ENCODE results near the gene KDR.

The KDR gene

GRCh38 chr4:55079451-55080173, 45.8 kb downstream of the KDR start:
- no peak for DNase-seq (ENCODE audit: low spot score)

GRCh38 chr4:55078987-55079386, 46.4 kb downstream of the KDR start:
- no peak for DNase-seq (ENCODE audit: low spot score)

- DNase-seq (ENCODE audit: low spot score) = no peak
These were observed 47.8 kb downstream of the KDR start for GRCh38 chr4:55077577-55077976.

GRCh38 chr4:55075823-55076716, 49.3 kb downstream of the KDR start:
- DNase-seq (ENCODE audit: low spot score) = no peak

- DNase-seq (ENCODE audit: low spot score) = no peak
These were observed 50.0 kb downstream of the KDR start for GRCh38 chr4:55075376-55075775.

GRCh38 chr4:55074386-55074785, 51.0 kb downstream of the KDR start:
- no peak for DNase-seq (ENCODE audit: low spot score)

- no peak for DNase-seq (ENCODE audit: low spot score)
These were observed 53.4 kb downstream of the KDR start for GRCh38 chr4:55071951-55072350.

- DNase-seq (ENCODE audit: low spot score) = no peak
These were observed 56.1 kb downstream of the KDR start for GRCh38 chr4:55069248-55069647.

GRCh38 chr4:55068522-55068921, 56.9 kb downstream of the KDR start:
- DNase-seq (ENCODE audit: low spot score) = no peak

- DNase-seq (ENCODE audit: low spot score) = no peak
These were observed 59.4 kb downstream of the KDR start for GRCh38 chr4:55066018-55066417.

- DNase-seq (ENCODE audit: low spot score) = no peak
These were observed 69.9 kb downstream of the KDR start for GRCh38 chr4:55055529-55055928.

GRCh38 chr4:55051532-55051931, 73.9 kb downstream of the KDR start:
- DNase-seq (ENCODE audit: low spot score) = no peak

- DNase-seq (ENCODE audit: low spot score) = no peak
These were observed 74.9 kb downstream of the KDR start for GRCh38 chr4:55050418-55050950.

- DNase-seq (ENCODE audit: low spot score) = no peak
These were observed 87.1 kb downstream of the KDR start for GRCh38 chr4:55038176-55038890.

- DNase-seq (ENCODE audit: low spot score) = no peak
These were observed 87.7 kb downstream of the KDR start for GRCh38 chr4:55037728-55038127.

- no peak for DNase-seq (ENCODE audit: low spot score)
These were observed 89.0 kb downstream of the KDR start for GRCh38 chr4:55036405-55036804.

GRCh38 chr4:55035892-55036291, 89.5 kb downstream of the KDR start:
- no peak for DNase-seq (ENCODE audit: low spot score)

- no peak for DNase-seq (ENCODE audit: low spot score)
These were observed 92.1 kb downstream of the KDR start for GRCh38 chr4:55033296-55033695.

GRCh38 chr4:55032788-55033187, 92.6 kb downstream of the KDR start:
- no peak for DNase-seq (ENCODE audit: low spot score)

- DNase-seq (ENCODE audit: low spot score) = no peak
These were observed 93.2 kb downstream of the KDR start for GRCh38 chr4:55032179-55032578.

- DNase-seq (ENCODE audit: low spot score) = no peak
These were observed 94.2 kb downstream of the KDR start for GRCh38 chr4:55031158-55031557.

- DNase-seq (ENCODE audit: low spot score) = no peak
These were observed 94.8 kb downstream of the KDR start for GRCh38 chr4:55030589-55030988.

Measured in putamen (tissue), 1 donor.